ENCODE measurements around the gene APOM.

The APOM gene

GRCh38 chr6:31631681-31632278 lies 23.9 kb upstream of the APOM start:
- DNase-seq, result no peak

- DNase-seq, result no peak
Measured at GRCh38 chr6:31632279-31632946, 23.3 kb upstream of the APOM start.

GRCh38 chr6:31633447-31633846 lies 22.2 kb upstream of the APOM start:
- no peak for DNase-seq

DNA sequence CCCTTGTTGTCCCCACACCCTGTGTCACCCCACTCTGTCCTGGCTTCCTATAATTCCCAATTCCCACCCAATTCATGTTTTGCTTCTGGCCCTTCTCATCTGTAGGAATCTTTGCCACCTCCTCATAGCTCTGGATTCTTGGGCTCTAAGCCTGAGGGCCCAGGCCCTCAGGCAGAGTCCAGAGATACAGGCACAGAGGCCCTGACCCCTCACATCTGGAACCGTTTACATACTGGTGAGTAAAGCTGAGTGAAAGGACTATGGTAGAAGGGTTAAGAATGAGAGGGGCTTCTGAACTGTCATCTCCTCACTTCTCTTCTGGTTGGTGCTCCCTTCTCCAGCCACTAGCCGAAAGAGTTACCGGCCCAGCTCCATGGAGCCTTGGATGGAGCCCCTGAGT lies 21.6 kb upstream of the APOM start:
- DNase-seq, result no peak

DNA sequence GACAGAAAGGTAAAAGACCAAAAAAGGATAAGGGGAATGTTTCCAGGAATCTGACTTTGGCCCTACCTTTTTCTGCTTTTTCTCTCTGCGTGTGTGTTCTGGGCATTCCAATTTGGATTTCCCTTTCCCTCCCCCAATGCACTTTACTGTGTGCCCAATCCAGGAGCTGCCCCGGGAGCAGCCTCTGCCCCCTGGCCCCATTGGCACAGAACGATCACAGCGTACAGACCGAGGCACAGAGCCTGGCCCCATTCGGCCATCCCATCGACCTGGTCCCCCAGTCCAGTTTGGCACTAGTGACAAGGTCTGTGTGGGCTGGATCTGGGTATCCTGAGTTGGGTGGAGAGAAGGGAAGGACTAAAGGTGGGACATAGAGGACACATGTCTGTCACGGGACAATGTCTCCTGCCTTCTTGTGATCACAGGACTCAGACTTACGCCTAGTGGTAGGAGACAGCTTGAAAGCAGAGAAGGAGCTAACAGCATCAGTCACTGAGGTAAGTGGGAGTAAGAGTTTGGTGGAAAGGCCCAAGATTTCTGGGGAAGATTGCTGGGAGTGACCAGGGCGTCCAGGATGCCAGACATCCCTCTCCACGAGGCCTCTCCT lies 20.6 kb upstream of the APOM start:
- DNase-seq, result no peak

GRCh38 chr6:31636698-31637596 lies 18.7 kb upstream of the APOM start:
- DNase-seq, result no peak

DNA sequence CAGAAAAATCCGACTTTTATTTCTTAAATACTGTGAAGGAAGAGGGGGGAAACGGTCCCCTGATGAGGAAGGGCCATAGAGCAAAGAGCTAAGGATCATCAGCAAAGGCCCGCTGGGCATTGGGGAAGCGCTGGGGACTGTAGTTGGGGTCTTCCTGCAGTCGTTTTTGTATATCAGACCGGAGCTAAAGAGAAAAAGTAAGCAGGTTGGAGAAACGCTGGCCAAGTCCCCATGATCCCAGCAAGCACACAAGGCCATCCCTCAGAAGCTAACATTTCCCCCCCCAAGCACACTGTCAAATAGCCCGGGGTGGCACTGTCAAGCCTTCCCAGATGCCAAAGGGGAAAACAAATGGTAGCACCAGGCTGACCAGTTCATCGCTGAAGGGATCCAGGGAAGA lies 16.7 kb upstream of the APOM start:
- DNase-seq, result no peak

GRCh38 chr6:31639449-31639861 lies 16.2 kb upstream of the APOM start:
- peak; percentile 25 to 27 for DNase-seq

DNA sequence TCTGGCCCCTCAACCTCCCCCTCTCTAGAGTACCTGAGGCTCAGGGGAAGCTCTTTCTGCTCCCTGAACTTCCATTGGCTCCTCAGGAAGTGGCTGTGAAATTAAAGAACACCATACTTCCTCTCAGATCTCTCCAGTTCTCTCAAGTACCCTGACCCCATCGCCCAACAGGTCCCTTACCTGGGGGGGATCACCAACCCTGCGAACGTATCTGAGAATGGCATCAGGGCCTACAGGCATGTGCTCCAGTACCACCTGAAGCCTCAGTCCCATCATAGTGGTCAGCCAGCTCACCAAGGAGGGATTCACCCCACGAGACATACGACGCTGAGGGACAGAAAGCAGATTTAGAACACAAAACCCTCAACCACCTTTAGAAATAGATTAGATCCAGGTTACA lies 15.1 kb upstream of the APOM start:
- no peak for DNase-seq

DNA sequence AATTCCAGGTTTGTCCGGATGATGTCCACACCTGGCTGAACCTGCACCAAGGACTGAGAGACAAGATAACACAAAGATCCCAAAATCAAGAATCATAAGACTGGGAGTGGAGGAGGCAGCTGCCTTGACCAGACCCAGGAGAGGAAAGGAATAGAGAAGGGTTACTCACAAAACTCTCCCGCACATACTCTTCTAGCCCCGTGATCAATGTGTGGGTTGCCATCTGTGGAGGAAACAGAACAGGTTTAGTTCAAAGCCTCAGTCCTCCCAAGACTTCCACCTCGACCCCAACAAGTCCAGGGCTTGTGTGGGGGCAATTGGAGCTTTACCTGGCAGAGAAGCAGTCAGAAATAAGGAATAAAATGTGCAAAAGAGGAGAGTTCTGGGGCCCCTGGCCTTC lies 14.3 kb upstream of the APOM start:
- no peak for DNase-seq

DNA sequence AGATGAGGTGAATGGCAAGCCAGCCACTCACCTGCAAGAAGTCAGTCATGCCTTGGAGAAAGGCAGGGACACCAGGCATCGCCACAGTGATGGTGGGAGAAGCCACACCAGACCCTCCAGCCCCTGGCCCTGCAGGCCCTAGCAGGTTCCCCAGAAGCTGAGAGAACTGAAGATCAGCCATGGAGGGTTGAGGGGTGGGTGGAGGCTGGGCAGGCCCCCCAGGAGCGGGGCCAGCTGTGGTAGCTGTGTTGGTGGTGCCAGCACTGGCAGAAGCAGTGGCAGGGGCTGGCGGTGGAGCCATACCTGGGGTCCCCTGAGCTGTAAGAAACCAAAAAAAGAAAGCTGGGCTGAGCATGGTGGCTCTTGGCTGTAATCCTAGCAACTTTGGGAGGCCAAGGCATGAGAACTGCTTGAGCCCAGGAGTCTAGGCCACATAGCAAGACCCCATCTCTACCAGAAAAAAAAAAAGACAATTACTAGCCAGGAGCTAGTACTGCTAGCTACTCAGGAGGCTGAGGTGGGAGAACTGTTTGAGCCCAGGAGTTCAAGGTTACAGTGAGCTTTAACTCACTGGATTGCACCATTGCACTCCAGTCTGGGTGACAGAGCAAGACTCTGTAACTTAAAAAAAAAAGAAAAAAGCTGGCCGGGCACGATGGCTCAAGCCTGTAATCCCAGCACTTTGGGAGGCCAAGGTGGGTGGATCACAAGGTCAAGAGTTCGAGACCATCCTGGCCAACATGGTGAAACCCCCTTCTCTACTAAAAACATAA lies 12.7 kb upstream of the APOM start:
- no peak for DNase-seq

DNA sequence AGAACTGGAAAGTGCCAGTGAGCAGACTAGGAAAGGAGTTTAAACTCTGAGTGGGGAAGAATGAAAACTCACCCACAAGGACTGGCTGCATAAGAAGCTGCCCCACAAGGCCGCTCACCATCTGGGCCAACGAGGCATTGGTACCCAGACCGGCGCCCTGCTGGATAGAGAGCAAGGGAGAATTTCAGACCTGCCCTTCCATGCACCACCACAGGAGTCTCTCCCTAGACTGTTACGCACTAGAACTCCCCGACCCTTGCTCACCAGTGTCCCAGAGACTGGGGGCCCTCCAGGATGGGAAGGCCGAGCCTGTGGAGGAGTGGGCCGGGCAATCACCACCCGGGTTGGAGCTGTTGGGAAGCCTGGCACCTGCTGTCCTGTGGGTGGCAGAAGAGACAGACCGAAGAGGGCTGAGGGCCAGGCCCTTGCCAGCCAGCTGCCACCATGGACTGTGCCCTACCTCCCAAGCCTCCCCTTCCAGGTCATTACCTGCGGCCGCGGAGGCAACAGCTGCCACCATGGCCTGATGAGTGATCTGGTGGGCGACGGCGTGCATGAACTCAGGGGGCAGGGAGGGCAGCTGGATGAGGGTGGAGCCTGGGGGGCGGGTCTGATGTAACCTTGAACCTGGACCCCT lies 11.8 kb upstream of the APOM start:
- DNase-seq, result no peak

GRCh38 chr6:31645325-31645724 lies 10.4 kb upstream of the APOM start:
- DNase-seq, result no peak

DNA sequence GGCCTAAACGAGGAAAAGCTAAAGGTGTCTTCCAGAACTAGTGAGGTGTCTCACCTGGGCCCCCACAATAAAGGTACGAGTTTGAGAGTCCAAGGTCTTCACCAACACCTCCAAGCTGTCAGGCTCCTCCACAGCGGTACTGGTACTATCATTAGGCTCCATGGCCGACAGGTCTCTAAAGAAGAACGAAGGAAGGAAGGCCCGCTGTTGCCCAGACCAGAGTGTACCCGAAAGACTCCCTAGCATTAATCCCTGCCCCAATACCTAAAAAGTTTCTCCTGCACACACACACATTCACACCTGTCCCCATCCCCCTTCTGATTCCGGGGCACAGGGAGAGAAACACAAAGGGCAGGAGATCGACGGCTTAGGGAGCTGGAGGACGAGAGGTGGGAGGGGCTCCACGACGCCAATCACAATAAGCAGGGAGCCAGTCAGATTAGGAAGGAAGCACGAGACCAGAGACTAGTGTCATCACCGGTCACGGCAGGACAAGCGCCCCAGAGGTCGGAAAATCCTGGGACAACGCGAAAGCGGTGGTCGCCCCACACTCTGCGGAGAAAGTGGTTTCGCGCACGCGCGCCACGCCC lies 4.0 kb upstream of the APOM start:
- DNase-seq, result no peak

DNA sequence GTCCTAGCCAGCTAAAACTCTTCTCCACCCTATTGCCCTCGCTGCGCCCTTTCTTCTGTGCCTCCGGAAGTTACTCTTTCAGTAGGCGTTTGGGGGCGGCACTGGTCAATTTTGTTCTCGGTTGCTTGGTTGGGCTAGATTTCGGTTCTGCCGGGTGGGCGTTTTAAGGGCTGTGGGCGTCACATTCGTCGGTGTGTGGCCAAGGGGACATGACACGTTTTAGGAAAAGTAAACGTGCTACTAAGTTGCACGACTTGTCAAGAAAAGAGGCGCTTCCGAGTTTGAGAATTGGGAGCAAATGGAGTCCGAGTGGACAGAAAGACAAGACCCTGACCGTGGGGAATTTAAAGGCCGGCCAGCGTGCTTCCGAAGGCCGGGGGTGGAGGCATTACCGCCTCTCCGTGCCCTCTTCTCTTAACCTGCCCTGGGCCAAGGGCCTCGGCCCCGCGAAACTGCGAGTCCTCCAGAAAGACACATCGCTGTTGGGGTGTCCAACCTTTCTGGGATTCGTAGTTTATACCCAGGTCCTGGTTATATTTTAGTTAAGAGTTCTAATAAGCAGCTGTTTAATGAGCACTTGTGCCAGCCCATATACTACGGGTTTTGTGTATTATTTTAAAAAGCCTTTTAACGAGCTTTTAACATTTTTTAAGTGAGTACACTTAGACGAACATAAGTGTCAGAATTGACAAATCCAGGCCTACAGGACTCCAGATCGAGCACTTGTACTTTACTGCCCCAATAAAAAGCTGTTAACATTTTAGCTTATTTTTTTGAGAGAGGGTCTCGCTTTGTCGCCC lies 2.6 kb upstream of the APOM start:
- DNase-seq, result peak in 1 of 2 experiments; percentile 84

- DNase-seq, result no peak
Measured at GRCh38 chr6:31654574-31655348, 933 bp upstream of the APOM start.

DNA sequence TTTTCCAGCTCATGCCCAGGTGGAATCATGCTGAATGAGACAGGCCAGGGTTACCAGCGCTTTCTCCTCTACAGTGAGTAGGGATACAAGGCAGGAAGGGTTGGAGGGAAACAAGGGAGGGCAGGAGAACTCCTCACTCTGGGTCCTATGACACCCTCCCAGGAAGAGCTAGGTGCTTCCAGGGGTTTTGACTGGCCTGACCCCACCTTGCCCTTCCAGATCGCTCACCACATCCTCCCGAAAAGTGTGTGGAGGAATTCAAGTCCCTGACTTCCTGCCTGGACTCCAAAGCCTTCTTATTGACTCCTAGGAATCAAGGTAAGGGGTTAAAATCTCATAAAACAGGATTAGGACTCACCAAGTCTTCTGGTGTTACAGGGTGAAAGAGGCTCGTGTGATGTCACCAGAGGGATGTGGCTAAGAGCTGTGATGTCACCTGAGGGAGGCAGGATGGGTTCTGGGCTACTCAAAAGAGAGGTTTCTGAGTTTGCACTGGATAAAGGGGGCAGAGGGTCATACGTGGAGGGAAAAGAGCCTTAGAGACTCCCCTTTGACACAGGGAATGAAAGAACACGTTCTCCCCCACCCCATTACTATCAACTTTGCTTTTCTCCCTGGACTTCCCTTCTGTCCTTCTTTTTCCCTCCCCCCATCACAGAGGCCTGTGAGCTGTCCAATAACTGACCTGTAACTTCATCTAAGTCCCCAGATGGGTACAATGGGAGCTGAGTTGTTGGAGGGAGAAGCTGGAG lies 1.9 kb downstream of the APOM start:
- no peak for DNase-seq

- no peak for DNase-seq
Measured at GRCh38 chr6:31658158-31658688, 2.5 kb downstream of the APOM start.

Measured in activated CD4-positive, alpha-beta T cell treated with anti-CD3 and anti-CD28 coated beads, Interleukin-2, amount 50 U/mL, for 4 hours (primary cell).